Lower leg skin (tissue), 4 donors: ENCODE data around the gene NPAT. TPM values are rescaled to one million over a fixed set of nuclear protein-coding genes. Genes with fewer than 3 reads are reported as not detected.
A peak's percentile ranks its signal among the peaks of the same experiment; 100 is the strongest.
"Not testable (repeated sequence)": the region's sequence is repeated elsewhere in the genome, so short reads cannot be mapped to it uniquely, and the experiment has no call there.

Source experiments
- DNase-seq, 2 donors: peaks; one replicate each; pipeline ENCODE4 v3.0.0-alpha.2; 2019; ENCODE audit warnings: low spot score in 2 of 2
- H3K4me3 ChIP-seq: fragments of 200-600 bp; sonication (generic); 2 replicates; pipeline ENCODE4 v1.5.1; 2017; ENCODE audit warnings: mild to moderate bottlenecking, low read depth; ENCODE audit not compliant: poor library complexity, severe bottlenecking
- POLR2A ChIP-seq, 2 donors: fragments of 450-650 bp; IDR thresholded peaks; one replicate each; pipeline ENCODE4 v1.6.1; 2016 to 2017; ENCODE audit warnings: antibody characterized with exemption in 2 of 2, mild to moderate bottlenecking in 1 of 2, moderate library complexity in 1 of 2
- WGBS, 2 donors: methylation state at CpG; one replicate each; pipeline ENCODE4 v1.1.5; 2018; 5-methylcytosine and 5-hydroxymethylcytosine counted together
- intact Hi-C: fragments of 100-400 bp; cut with DNase I; formaldehyde crosslinking; loops from one replicate; pipeline ENCODE4 v1.15.0; 2023; ENCODE audit warnings: low total_unique reads
- total RNA-seq, 4 donors: library from RNA; depleted of rRNA; stranded (reverse); fragments of >200 nt; gene quantifications; one replicate each; pipeline ENCODE4 v1.1.0, GENCODE V29; 2016
- TF ChIP-seq, protein P1 (sequence below), 3 donors: fragments of 450-650 bp; IDR thresholded peaks; one replicate each; pipeline ENCODE4 v1.5.1; 2016; ENCODE audit warnings: antibody characterized with exemption in 3 of 3, mild to moderate bottlenecking in 3 of 3, moderate library complexity in 2 of 3

NPAT gene
- total RNA-seq, 4 donors from 2014 or later: 11.9 to 27.6 (median 14.6) TPM

DNA sequence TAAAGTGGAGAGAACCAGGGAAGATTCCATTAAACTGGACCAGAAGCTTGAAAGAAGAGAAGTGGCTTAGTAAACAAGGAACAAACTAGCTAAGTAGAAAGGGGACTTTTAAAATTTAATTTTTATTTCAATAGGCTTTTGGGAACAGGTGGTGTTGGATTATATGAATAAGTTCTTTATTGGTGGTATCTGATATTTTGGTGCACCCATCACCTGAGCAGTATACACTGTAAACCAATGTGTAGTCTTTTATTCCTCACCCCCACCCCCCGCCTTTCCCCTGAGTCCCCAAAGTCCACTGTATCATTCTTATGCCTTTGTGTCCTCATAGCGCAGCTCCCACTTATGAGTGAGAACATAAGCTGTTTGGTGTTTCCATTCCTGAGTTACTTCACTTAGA lies 93.7 kb downstream of the NPAT start:
- intact Hi-C loops: no loop called here
- no peak for DNase-seq
- TF ChIP-seq, protein P1, sequence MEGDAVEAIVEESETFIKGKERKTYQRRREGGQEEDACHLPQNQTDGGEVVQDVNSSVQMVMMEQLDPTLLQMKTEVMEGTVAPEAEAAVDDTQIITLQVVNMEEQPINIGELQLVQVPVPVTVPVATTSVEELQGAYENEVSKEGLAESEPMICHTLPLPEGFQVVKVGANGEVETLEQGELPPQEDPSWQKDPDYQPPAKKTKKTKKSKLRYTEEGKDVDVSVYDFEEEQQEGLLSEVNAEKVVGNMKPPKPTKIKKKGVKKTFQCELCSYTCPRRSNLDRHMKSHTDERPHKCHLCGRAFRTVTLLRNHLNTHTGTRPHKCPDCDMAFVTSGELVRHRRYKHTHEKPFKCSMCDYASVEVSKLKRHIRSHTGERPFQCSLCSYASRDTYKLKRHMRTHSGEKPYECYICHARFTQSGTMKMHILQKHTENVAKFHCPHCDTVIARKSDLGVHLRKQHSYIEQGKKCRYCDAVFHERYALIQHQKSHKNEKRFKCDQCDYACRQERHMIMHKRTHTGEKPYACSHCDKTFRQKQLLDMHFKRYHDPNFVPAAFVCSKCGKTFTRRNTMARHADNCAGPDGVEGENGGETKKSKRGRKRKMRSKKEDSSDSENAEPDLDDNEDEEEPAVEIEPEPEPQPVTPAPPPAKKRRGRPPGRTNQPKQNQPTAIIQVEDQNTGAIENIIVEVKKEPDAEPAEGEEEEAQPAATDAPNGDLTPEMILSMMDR (IDR thresholded peaks at IDR 0.05): no peak
- no peak for TF ChIP-seq POLR2A (IDR thresholded peaks at IDR 0.05)
- no peak overlapping the region for H3K4me3 ChIP-seq
- 96 to 98% methylated on average over 2 of the region's 2 CpGs for WGBS, 2 donors

DNA sequence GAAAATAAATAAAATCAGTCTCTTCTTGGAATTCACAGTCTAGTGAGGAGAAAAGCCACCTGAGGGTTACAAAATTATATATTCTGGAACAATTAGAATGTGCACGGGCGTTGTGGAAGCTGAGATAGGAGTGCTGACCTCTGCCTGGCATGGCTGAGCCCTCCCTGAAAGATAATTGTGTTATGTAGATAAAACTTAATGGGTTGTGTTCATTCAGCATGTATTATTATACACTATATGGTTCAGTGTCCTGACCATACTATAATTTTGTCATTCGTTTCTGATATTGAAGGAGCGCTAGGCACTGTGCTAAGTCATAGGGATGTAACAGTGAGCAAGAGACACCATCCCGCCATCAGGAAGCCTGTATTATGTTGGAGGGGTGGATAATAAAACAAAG lies 97.3 kb downstream of the NPAT start:
- DNase-seq: no peak
- WGBS, 2 donors: 93 to 95% methylated on average over 5 of the region's 5 CpGs
- H3K4me3 ChIP-seq: no peak overlapping the region
- no peak for TF ChIP-seq POLR2A (IDR thresholded peaks at IDR 0.05)
- TF ChIP-seq, protein P1 (IDR thresholded peaks at IDR 0.05): no peak
- intact Hi-C loops: no loop called here

DNA sequence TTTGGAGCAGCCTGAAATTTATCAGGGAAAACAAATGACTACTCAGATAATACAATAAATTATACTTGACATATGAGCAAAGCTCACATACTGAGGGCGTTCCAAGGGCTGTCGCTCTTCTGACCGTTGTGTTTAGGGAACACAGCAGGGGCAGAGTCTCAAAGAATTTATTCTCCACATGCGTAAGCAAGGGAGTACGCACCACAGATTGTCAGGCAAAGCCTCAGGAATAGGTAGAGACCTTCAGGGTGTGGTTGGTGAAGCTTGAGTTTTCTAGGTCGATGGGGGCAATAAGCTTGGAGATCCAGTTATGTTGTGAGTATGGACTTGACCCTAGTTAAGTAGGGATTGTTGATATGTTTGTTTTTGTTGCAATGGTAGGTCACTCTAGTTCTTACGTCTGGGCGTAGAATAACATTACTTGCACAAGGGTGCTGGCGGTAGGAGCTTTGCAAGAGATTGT lies 100.2 kb downstream of the NPAT start:
- intact Hi-C loops: no loop called here
- no peak for TF ChIP-seq POLR2A (IDR thresholded peaks at IDR 0.05)
- TF ChIP-seq, protein P1 (IDR thresholded peaks at IDR 0.05): no peak
- peak in 1 of 2 donors; percentile 26 for DNase-seq
- peak overlapping the region; percentile 81 for H3K4me3 ChIP-seq
- WGBS, 2 donors: 25 to 27% methylated on average over 9 of the region's 9 CpGs

DNA sequence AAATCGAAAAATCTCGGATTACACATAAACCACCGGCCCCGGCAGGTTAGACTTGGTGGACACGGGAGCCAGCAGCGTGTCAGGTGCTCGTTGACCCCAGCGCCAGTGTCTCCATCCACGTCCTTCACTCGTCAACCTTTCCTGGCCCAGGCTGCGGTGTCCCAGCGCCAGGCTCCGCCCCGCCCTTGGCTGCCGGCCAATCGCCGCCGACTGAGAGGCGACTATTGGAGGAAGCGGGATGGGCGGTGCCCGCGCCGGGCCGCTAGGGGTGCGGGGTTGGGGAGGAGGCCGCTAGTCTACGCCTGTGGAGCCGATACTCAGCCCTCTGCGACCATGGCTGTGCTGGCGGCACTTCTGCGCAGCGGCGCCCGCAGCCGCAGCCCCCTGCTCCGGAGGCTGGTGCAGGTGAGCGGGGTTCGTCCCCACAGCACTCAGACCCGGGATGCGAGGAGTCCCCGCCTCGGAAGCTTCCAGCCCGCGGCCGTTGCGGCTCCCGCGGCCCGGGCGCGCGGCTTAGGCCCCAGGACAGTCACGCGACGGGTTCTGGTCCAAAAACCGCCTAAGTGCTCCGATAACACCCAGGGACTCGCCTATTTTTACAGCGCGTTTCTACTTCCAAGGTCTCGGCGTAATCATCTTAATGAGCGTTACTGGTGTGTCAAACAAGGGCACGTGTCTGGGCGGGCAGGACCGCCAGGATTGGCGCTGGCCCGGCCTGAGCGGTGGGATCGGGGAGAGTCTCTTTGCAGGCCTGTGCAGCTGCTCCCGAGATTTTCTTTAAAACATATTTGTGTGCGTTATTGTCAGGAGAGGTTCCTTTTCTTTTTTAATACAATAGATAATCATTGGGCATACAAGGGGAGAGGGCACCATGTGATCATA lies 100.9 kb downstream of the NPAT start, which contains the start of gene ACAT1:
Gene ACAT1 (plus strand): TSS at position 294 of the 882 bp plus-strand sequence. CDS start 40 bp downstream, at position 334.
- DNase-seq: peak; percentile 96 to 100
- intact Hi-C loops: no loop called here
- TF ChIP-seq POLR2A (IDR thresholded peaks at IDR 0.05): no peak
- WGBS, 2 donors: 0 to 1% methylated on average over 28 to 59 of the region's 73 CpGs
- peak within 1 kb of the TSS; percentile 81 for H3K4me3 ChIP-seq

DNA sequence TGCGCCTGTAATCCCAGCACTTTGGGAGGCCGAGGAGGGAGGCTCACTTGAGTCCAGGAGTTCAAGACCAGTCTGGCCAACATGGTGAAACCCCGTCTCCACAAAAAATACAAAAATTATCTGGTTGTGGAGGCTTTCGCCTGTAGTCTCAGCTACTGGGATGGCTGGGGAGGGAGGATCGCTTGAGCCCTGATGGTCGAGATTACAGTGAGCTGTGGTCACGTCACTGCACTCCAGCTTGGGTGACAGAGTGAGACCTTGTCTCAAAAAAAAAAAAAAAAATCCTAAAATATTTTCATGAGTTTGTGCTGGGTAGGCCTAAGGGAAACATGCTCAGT lies 101.5 kb downstream of the NPAT start:
- 59 to 68% methylated on average over 7 of the region's 7 CpGs for WGBS, 2 donors
- intact Hi-C loops, DNase-seq, H3K4me3 ChIP-seq: not testable (repeated sequence)

DNA sequence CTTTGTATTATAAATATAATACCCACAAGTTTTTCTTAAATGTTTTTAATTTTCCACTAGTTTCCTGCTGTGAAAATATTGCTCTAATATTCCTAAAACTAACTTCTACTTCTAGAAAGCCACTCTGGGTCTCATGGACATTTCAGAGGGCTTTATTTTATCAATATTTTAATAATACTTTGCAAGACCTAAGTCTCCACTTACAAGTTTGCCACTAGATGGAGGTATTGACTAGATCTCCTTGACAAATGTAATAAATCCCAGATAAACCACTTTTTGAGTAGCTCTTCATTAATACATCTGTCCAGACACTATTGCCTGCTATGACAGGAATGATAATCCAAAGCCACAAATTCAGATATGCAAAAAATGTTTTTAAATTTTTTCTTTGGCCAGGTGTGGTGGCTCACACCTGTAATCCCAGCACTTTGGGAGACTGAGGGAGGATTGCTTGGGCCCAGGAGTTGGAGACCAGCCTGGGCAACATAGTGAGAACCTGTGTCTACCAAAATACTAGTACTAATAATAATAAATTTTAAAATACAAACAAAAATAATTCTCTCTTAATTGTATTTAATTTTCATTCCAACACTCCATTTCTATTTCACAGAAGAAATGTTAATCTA lies 104.6 kb downstream of the NPAT start:
- no peak for DNase-seq
- TF ChIP-seq POLR2A (IDR thresholded peaks at IDR 0.05): no peak
- H3K4me3 ChIP-seq: no peak overlapping the region
- intact Hi-C loops: loop anchor here (10.0 kb wide), 1 partner anchor 537 kb away; no protein-coding TSS in a partner anchor

DNA sequence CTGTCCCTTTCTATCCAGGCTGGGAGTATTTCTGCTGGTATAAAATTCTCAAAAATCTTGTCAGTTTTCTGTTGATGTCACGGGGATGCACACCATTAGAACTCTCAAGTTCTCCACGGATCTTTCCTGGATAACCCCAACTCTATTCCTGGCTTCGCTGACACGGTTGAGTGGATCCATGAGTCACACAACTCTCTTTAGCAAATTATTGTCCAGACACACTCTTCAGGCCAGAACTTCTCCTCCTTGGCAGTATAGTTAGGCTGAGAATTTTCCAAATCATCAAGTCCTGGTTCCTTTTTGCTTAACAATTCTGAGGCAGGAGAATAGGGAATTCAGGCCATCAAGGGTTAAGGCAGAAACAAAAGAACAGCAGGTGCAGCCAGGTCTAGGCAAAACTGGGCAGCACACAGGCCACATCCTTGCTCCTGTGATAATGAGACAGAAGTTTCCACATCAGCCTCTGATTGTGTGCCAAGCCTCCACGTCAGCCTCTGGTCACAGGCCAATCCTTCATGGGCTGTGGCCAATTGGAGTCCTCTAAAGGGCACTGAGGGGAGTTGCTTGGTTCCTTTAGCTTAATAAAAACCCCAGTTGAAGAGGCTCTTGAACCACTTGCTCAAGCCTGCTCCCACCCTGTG lies 106.8 kb downstream of the NPAT start:
- 22 to 25% methylated on average over 5 of the region's 5 CpGs for WGBS, 2 donors
- H3K4me3 ChIP-seq: no peak overlapping the region
- DNase-seq: peak; percentile 71 to 97
- TF ChIP-seq, protein P1 (IDR thresholded peaks at IDR 0.05): no peak
- TF ChIP-seq POLR2A (IDR thresholded peaks at IDR 0.05): no peak
- intact Hi-C loops: loop anchor here (10.0 kb wide), 1 partner anchor 539 kb away; no protein-coding TSS in a partner anchor
